Sigmoid colon (tissue), 4 donors: Measurements from ENCODE around the gene AP2A2.

ENCODE experiments used
- CTCF ChIP-seq, 4 experiments: fragments of 450-650 bp in 3 of 4; fragments of 200-600 bp in 1 of 4; IDR thresholded peaks; one replicate each; pipeline ENCODE4 v1.5.1; 2016 to 2019; ENCODE audit warnings: antibody characterized with exemption in 4 of 4, mild to moderate bottlenecking in 3 of 4, moderate library complexity in 2 of 4
- EP300 ChIP-seq, 4 donors: sonication (generic); formaldehyde crosslinking; IDR thresholded peaks; one replicate each; pipeline ENCODE4 v1.6.1; 2017; ENCODE audit warnings: antibody characterized with exemption in 4 of 4
- POLR2A ChIP-seq, 2 donors: fragments of 450-650 bp; IDR thresholded peaks; one replicate each; pipeline ENCODE4 v1.6.1; 2016; ENCODE audit warnings: antibody characterized with exemption in 2 of 2, mild to moderate bottlenecking in 2 of 2, moderate library complexity in 2 of 2
- POLR2AphosphoS5 ChIP-seq, 4 donors: sonication (generic); formaldehyde crosslinking; IDR thresholded peaks; one replicate each; pipeline ENCODE4 v1.6.1; 2017; ENCODE audit warnings: antibody characterized with exemption in 4 of 4

- TF ChIP-seq CTCF (IDR thresholded peaks at IDR 0.05) = no peak
- TF ChIP-seq EP300 (IDR thresholded peaks at IDR 0.05) = no peak
- no peak for TF ChIP-seq POLR2AphosphoS5 (IDR thresholded peaks at IDR 0.05)
- no peak for TF ChIP-seq POLR2A (IDR thresholded peaks at IDR 0.05)
These were observed 83.7 kb downstream of the AP2A2 start for GRCh38 chr11:1009371-1009770.
